Stimulated activated CD8-positive, alpha-beta memory T cell treated with anti-CD3 and anti-CD28 coated beads, Interleukin-4, amount 100 ng/mL, for 4 hours (primary cell): Measurements from ENCODE around the gene SLC22A12.

Experiments
- DNase-seq, 2 donors: peaks; one replicate each; pipeline ENCODE4 v3.0.0-alpha.2; 2020; ENCODE audit warnings: low read depth in 2 of 2, low spot score in 1 of 2

SLC22A12 gene

DNA sequence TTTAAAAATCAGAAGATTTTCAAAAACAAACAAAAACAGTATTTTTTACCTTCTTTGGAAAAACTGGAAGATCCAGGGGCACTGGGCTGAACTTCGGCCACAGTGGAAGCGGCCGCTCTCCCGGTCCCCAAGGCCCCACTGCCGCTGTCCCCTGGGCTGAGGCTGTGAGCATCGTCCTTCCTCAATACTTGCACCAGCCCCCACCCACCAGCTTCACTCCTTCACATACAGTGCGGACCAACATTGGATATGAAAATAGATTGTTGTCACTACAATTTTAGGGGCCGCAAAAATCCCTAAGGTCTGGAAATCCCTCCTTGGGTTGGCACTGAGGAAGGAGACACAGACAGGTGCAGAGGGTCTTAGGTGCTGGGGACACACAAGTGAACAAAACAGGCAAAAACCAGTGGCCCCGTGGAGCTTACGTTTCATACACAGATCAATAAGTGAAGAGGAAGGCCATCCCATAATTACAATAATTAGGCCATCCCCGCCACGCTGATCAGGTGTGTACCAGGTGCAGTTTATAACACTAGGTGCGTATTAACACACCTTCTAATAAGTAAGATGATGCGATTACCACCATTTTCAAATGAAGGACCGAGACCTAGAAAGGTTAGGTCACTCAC, 28.2 kb upstream of the SLC22A12 start:
- DNase-seq, result no peak

DNA sequence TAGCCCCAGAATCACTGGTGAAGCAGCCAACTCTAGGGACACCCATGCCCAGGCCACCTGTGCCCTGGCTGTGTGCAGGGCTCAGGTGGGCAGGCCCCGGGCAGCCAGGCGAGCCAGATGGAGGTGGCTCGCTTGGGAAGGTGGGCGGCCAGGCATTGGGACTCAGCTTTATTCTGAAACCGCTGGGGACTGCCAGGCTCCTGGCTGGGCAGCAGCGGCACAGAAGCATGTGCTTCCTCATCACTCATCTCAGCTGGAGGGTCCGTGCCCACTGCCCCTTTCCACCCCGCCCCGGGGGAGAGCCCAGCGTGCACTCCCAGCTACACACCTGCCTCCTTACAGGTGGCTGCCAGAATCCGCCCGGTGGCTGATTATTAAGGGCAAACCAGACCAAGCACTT, 27.1 kb upstream of the SLC22A12 start:
- no peak for DNase-seq

DNA sequence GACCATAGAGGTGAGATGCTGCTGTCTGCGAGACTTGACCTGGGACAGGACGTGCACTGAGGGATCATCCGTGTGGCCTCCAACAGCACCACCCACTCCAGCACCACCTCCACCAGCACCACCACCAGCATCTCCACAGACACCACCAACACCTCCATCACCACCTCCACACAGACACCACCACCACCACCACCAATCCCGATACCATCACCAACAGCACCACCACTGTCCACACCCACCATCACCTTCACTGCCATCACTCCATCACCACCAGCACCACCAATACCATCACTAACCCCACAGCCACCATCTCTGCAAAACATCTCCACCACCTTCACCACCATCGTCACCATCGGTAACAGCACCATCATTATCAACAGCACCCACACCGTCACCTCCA, 26.6 kb upstream of the SLC22A12 start:
- DNase-seq, result no peak

DNA sequence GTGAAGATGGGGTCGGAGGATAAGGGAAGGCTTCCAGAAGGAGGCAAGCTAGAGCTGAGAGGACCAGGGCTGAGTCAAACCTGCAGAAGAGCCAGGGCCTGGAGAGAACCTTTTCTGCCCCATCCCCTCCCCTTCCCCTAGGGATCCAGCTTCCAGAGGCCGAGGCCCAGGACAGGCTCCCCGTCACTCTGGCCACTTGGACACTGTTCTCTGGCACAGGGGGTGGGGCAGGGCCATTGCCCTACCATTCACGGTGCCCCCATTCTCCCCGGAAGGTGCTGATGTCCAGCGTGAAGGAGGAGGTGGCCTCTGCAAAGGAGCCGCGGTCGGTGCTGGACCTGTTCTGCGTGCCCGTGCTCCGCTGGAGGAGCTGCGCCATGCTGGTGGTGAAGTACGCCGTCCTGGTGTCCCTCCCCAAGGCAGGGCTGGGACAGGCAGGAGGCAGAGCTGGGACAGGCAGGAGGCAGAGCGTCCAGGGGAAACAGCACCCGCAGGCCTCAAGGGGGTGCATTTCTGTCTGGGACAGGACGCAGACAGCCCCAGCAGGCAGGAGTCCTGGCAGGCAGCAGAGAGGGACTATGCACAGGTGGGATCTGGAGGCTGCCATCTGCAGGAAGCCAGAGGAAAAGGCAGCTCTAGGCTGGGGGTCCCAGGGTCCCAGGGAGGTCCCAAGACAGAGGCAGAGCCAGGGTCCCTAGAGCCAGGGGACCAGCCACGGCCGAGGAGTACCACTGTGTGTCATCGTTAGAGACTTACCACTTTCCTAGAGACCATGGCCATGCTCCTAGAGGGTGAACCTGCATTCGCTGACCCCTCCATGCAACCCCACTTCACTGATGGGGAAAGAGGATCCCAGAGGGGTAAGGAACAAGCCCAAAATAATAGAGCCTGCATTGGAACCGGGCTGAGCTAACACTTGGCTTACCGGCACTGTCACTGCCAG, 25.8 kb upstream of the SLC22A12 start:
- DNase-seq, result no peak

DNA sequence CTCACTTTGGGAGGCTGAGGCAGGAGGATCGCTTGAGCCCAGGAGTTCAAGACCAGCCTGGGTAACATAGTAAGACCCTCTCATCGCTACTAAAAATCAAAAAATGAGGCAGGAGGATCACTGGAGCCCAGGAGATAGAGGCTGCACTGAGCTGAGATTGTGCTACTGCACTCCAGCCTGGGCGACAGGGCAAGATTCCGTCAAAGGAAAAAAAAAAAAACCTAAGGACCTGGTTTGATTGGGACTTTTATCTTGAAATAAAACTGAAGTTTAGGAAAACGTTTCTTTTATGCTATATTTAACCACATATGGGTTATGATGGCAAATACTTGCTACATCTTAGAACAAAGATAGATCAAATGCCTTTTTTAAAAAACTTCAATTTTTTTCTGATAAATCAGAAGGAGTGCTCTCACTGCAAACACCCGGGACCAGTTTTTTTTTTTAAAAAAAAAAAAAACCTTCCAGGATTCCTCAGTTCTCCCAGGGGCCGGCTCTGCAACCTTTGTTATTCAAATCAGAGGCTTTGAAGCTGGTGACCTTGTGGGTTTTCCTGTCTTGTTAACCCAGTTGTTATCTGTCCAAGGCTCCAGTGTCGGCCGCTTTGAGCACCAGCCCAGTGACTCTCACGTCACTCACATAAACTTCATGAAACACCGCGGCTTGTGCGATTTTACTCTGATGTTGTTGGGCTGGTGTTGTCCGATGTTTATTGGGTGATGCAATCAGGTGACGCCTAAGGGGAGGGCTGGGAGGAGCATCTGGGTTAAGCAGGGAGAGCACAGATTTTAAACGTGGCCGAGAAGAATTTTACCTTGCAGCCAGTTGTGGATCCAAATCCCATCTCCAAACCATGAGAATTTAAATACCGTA, 24.7 kb upstream of the SLC22A12 start:
- DNase-seq, result no peak

DNA sequence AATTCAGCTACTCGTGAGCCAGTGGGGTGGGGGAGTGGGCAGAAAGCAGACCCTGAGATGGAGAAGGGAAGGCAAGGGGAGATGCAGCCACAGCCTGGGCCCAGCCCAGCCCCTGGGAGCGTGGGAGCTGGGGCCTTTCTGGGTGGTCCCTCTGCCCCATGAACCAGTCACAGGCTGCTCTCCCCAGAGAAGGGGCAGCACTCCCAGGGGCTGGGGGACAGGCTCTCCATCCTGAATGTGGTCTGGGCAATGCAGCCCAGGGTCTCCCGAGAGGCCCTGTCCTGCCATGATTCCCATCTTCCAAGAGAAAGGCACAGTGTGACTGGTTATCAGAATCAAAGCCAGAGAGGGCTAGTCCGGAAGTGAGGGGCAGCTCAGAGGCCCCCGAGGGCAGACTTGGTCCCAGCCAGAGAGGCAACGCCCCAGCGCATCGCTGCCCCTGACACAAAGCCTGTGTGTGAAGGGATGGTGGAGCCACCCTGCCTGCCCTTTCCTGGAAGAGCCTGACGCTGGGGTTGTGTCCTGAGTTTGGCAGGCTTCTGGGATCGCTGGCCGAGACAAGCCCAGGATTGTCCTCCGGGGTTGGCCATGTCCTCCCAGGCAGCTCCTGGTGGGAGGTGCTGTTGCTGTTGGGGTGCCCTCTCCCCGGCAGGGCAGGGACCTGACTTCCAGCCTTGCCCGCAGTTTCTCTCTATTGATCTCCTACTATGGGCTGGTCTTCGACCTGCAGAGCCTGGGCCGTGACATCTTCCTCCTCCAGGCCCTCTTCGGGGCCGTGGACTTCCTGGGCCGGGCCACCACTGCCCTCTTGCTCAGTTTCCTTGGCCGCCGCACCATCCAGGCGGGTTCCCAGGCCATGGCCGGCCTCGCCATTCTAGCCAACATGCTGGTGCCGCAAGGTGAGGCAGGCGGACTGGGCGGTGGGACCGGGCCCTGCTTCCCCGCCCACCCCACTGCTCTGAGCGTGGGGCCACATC, 23.8 kb upstream of the SLC22A12 start:
- DNase-seq, result no peak

DNA sequence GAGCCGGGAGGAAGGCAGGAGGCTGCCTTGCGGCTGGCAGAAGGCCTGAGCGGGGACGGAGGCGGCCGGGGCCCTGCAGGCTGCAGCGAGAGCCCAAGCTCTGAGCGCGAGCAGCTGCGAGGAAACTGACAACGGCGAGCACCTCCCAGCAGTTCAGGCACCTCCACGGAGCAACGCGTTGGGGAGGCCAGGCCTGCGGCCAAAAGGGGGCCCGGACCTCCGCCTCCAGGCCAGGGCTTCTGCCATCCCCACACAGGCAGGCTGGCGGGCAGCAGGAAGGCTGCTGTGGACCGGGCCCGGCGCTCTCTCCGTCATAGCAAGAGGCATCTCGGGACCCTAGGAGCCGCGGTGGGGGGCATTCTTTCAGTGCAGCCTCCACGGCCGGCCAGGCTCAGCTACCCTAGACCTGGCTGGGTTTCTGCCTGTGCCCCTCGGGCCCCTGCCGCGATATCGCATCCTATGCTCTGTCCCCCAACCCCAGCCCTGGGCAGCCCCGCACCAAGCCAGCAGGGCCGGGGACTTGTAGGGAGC, 22.9 kb upstream of the SLC22A12 start:
- no peak for DNase-seq

DNA sequence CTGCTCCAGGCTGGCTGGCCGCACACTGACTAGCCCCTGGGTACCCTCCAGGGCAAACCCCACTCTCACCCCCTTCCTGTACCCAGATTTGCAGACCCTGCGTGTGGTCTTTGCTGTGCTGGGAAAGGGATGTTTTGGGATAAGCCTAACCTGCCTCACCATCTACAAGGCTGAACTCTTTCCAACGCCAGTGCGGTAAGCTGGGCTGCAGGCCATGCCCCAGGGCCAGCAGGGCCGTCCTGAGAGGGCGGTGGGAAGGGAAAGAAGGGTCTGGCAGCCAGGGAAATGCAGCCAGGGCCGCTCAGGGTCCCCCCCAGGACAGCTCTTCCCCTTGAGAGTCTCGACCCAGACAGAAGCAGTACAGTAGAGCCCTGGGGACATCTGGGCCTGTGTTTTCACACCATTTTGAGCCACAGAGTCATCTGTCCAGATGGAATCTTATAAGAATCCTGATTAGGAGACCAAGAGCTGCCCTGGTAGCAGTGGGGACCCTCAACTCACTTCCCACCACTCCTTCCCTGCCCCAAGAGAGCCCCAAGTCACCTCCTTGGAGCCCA, 22.4 kb upstream of the SLC22A12 start:
- no peak for DNase-seq

DNA sequence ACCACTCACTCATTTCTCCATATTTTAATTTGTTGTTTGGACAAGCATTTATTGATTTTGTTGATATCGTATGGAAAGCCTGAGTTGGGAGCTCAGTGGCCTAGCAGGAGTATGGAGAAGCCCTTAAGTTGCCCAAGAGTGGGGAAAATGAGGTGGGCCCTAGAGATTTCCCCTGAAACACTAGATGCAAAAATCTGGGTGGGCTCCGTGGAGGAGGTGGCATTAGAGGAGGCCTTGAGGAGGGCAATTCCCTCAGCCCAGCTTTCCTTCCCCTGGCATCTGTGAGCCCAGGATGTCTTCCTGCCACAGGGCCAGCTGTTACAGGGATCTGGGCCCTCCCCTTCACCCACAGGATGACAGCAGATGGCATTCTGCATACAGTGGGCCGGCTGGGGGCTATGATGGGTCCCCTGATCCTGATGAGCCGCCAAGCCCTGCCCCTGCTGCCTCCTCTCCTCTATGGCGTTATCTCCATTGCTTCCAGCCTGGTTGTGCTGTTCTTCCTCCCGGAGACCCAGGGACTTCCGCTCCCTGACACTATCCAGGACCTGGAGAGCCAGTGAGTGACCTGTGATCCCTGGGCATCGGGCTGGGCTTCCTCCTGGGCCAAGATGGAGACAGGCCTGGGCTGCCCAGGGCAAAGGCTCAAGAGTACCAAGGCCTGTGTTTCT, 21.6 kb upstream of the SLC22A12 start:
- DNase-seq, result no peak

DNA sequence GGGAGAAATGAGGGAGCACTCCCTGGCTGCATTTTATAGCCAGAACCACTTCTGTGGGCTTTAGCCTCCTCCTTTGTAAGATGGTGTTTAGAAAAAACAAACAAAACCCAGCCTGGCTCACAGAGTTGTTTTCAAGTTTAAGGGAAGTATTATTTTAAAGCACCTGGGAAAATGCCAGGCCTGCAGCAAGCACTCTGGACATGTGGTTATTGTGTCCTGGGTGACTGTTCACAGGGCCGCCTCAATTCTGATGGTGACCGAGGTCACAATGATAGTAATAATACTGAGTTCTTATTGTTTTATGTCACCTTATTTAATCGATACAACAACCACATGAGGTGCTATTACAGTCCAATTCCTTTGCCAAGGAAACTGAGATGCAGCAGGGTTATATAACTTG, 20.7 kb upstream of the SLC22A12 start:
- no peak for DNase-seq

DNA sequence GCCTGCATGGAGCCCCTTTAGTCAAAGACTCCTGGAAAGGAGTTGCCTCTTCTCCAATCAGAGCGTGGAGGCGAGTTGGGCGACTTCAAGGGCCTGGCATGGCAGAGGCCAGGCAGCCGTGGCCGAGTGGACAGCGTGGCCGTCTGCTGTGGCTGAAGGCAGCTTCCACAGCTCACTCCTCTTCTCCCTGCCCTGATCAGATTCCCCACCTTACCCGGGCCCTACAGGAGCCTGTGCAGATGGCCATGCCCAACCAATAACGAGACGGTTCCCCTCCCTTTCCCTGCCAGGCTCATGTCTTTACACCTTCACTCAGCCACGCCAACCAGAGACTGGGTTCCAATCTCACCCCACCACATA, 20.0 kb upstream of the SLC22A12 start:
- DNase-seq, result no peak

DNA sequence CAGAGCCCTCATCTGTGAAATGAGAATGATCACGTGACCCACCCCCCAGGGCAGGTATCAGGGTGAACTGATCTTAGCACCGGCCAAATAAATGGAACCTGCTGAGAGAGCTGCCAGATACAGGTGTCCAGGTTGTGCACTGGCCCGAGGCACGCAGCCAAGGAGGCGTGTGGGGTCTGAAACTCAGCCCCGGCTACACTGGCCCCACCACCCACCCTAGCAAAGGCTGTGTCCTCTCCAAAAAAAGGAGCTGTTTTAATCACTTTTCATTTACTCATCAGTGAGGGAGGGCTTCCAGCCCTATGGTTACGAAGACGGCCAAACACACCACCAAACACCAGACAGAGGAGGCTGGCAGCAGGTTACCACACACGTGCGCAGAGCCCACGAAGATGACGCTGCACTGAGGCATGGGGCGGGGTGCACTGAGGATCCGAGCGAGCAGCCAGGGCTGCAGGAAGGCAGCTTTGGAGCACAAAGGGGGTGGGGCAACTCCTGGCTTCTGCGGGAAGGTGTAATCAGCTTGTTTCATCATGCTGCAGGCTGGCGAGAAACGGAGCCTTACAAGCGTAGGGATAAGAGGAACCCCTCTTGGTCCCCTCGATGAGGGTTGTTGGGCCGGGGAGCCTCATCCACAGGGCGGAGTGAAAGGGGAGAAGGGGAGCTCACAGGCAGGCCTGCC, 19.5 kb upstream of the SLC22A12 start:
- no peak for DNase-seq

DNA sequence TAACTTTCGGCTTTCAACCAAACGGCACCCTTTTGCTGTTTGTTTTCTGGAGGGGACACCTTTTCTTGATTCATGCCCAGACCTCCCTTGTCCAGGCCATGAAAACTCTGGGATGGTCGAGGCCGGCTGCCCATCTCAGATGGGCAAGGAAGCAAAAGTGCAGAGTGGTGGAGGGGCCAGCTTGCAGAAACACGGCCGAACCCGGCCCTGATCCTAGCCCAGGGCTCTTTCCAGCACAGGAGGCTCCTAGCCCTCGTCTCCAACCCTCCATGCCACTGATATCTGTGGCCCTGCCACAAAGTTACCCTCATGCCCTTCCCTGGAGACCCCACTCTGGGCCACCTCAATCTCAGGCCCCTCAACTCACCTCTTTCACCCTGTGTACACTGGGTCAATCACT, 18.9 kb upstream of the SLC22A12 start:
- no peak for DNase-seq

DNA sequence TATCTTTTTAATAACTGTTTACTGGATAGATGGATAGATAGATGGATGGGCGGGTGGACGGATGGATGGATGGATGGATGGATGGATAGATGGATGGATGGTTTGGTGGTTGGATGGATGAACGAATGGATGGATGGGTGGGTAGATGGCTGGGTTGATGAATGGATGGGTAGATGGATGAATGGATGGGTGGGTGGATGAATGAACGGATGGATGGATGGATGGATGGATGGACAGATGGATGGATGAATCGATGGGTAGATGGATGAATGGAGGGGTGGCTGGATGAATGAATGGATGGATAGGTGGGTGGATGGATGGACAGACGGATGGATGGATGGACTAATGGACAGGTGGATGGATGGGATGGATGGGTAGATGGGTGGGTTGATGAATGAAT, 13.8 kb upstream of the SLC22A12 start:
- no peak for DNase-seq

DNA sequence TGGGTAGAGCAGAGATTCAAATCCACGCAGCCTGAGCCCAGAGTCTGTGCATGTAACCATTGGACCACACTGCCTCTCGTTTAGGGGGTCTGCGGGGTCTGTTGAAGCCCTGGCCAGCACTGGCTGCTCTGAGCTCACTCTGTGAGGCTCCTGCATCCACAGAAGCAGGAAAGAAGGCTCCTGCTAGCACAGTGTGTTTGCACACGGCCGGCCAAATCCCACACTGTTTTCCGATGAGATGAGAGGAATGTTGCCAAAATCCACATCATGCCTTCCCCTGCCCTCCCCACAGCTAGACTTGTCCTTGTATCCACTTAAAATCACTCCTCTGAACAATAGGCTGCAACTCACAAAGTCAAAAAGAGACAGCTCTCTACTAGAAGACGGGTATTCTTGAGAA, 10.6 kb upstream of the SLC22A12 start:
- DNase-seq, result no peak

DNA sequence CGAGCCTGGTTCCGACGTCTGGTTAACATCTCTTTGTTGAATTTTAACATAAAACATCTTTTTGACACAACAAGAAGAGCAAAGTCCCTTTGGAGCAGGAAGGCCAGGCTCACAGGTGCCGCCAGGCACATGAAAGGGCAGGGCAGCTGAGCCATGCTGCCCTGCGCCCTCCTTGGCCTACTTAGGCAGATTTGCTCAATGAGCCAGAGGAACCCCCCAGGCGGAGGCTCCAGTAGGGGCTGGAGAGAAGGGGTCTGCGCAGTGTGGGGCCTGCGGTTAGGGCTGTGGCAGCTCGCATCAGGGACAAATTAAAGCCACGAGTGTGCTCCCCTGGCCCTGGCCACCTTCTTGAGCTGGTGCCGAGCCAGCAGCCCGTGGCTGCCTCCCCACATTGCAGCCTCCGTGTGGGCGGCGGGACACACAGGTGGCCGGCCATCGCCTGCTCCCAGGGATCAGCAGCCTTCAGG, 9.9 kb upstream of the SLC22A12 start:
- no peak for DNase-seq

DNA sequence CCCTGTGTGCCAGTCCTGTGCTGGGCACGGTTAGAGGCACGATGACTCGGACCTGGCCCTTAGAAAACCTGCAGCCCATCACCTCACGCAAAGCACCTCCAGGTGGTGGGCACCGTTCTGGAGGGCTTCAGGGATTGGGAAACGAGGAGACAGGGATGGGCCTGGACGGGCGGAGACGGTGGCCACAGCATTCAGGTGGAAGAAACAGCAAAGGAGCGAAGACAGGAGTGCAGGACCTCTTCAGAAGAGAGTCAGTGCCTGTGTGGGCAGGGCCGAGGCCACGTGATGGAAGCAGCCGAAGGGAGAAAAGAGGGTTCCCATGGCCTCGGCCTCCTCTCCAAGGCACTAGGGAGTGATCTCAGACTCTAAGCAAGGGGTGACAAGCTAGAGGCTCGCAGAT, 8.1 kb upstream of the SLC22A12 start:
- DNase-seq, result no peak

DNA sequence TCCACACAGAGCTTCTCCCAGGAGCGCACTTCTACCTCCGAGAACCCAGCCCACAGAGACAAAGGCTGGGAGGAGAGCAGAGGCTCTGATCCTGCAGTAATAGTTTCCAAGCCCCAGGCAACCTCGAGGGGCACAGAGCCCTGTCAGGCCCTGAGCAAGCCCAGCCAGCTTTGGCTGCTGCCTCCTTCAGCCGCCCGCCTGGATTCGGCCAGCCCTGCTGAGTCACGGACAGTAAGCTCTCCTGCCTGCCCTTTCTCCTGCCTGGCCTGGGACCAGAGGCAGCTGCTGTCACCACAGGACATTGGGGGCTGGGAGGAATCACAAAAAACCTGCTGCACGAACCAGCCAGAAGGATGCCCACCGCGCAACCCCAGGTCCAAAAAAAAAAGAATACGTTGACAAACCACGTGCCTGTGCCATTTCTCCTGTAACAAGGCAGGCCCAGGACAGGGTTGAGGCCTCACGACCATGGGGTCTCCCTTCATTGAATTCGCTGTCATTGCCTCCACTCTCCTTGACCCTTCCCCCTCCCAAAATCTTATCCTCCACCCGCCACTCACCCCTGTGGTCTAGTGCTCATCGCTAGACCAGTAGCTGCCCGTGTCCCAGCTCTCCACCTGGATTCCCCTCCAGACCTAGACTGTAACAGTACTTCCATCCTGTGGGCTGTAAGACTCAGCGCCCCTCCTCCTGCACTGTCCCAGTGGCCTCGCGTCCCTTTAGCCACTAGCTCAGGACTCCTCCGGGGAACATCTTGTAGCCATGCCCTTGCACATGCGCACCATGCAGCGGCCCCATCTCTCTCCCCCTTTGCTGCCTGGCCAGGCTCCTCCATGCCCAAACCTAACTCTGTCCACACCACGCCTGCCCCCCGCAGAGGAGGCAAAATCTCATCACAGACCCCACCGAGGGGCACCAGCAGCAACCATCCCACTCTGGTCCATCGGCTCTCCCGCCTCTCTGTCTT, 7.4 kb upstream of the SLC22A12 start:
- no peak for DNase-seq
